ENCODE results near the gene MED12L.

DNA sequence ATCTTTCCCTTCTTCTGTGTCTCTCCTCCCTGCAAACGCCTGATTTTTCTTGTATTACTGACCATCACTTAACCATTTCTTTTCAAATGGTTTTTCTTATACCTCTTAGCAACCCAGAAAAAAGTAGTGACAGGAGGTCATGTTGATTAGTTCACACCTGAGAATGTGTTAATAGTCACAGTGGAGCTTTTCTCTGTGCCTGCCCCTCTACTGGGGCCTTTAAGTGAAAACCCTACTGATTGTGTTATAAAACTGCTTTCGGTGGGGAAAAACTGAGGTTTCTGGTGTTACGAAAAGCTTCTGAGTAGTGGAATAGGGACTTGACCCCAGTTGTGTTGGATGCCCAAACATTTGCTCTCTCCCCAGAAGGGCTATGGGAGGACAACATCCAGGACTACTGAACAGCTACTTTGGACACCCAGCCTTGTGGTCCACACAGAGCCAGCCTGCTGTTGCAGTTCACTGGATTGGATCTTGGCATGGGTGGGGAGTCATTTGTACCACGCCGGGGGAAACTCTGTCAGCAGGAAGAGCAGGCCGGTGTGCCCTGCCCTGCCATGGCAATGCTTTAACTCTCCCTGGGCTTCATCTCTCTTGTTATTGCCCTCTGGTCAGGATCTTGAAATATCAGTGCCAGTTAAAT is 220.8 kb downstream of the MED12L start:
- TF ChIP-seq, protein P1, sequence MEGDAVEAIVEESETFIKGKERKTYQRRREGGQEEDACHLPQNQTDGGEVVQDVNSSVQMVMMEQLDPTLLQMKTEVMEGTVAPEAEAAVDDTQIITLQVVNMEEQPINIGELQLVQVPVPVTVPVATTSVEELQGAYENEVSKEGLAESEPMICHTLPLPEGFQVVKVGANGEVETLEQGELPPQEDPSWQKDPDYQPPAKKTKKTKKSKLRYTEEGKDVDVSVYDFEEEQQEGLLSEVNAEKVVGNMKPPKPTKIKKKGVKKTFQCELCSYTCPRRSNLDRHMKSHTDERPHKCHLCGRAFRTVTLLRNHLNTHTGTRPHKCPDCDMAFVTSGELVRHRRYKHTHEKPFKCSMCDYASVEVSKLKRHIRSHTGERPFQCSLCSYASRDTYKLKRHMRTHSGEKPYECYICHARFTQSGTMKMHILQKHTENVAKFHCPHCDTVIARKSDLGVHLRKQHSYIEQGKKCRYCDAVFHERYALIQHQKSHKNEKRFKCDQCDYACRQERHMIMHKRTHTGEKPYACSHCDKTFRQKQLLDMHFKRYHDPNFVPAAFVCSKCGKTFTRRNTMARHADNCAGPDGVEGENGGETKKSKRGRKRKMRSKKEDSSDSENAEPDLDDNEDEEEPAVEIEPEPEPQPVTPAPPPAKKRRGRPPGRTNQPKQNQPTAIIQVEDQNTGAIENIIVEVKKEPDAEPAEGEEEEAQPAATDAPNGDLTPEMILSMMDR (conservative IDR thresholded peaks at IDR 0.05; ENCODE audit: low read length): no peak
- no peak for TF ChIP-seq EZH2phosphoT487 (IDR thresholded peaks at IDR 0.05; ENCODE audit: borderline replicate concordance, low read depth, low read length)

Measured in OCI-LY7 (cell line).